ENCODE data around the gene RHEB.
A peak's percentile ranks its signal among the peaks of the same experiment; 100 is the strongest.
"Not testable (repeated sequence)": the region's sequence is repeated elsewhere in the genome, so short reads cannot be mapped to it uniquely, and the experiment has no call there.

The RHEB gene, protein sequence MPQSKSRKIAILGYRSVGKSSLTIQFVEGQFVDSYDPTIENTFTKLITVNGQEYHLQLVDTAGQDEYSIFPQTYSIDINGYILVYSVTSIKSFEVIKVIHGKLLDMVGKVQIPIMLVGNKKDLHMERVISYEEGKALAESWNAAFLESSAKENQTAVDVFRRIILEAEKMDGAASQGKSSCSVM

DNA sequence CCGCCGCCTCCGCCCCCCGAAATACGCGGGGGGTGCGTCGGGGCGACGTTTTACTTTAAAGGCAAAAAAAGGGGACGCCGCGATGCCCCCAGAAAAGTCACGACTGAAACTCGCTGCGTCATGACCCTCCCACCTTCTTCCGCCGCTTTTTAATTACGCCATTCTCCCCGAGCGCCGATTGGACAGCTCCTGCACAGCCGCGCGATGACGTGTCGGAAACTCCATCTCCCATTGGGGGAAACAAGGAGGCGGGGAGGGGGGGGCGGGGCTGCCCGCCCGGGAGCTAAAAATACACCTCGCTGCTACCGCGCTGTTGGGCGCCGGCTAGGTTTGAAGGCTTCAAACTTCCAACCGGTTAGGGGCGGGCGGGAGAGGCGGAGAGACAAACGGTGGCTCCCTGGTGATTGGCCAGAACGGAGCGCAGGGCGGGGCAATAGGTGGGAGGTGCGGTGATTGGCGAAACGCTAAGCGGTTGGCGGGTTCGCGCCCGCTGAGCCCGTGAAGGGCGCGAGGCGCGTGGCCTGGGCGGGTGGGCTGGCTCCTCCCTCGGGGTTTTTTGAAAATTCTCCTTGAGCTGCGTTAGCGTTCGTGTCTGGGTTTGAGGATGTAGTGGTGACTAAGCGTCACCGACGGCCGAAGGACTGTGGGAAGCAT is at the start of gene RHEB:
RHEB (minus strand) TSS at position 131 of the 654 bp plus-strand sequence. CDS start 384 bp downstream, outside the sequence.
- peak; percentile 96 to 98 for DNase-seq (ENCODE audit: low read depth in 2 of 2)

DNA sequence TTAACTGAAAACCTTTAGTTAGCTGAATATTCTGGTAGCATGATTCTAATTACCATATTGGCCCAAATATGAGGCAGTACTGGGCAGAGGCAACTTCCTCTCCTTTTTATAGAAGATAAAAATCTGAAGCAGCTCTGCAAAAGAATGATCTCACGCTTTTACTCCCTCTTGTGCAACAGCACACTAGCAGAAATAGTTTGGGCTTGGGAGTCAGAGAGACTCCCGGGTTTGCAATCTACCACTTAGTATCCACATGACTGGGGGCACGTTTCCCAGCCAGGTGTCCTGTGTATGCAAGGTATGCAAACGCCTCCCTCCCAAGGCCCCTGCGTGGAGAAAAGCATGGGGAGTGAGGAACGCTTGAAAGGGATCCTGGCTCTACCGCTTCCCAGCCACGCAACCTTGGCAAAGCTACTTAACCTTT is 47.2 kb upstream of the RHEB start:
- DNase-seq (ENCODE audit: low read depth in 2 of 2): no peak

DNA sequence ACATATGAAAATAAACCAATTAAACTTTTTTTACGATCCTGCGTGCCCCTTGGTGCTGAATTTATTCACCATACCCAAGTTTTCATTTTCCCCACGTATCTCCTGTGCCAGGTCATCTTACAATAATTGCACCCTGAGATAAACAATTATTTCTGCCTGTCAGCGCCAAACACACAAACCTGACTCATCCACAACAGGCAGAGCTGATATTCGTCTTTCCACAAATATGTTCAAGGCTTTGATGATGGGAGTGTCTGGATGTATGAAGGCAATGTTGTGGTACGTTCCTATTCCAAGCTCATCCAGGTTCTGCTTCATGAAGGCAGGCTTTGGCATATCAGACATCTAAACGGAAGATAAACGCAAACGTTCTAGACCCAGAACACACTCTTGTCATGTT is 45.8 kb upstream of the RHEB start:
- no peak for DNase-seq (ENCODE audit: low read depth in 2 of 2)

DNA sequence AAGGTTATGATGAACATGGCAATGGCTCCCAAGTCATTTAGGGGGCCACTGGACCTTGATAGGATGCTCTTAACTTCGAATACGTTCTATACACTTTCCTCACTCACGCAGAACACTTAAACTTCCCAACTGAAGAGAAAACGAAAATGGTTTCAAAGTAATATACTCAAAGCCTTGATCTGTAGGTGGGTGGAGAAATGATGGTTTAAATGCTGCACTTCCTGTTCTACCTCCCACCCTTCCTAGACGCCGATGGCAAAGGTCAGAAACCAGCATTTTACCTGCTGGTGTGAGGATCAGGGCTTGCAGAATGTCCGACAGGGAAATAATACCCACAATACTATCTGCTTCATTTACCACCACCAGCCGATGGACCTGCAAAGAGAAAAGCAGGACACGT is 40.5 kb upstream of the RHEB start:
- no peak for DNase-seq (ENCODE audit: low read depth in 2 of 2)

DNA sequence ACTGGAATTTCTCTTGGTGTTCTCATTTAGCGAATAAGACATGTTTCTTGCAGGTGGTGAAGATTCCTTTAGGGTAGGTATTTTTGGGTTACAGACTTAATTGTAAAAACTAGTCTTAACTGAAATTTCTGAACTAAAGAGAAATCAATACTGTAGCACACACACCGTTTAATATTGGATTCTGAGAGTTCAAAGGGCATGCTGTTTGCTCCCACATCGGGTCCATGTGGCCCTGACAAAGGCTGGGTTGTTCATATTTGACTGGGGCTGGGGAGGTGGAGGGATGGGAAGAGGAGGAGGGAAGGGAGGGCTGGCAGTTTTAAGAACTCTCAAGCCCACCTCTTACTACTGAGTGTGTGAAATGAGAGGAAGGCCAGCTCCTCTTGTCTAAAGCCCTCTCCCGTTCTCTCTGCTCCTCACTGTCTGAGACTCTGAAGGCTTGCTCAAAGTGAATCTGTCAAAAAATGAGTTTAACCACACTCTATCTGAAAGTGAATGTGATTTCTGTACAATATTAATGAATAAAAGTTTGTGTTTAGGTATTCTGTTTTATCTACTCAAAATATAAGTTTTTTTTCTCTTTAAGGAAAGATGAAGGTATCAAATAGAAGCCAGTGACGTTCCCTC is 40.0 kb upstream of the RHEB start:
- DNase-seq (ENCODE audit: low read depth in 2 of 2): no peak

DNA sequence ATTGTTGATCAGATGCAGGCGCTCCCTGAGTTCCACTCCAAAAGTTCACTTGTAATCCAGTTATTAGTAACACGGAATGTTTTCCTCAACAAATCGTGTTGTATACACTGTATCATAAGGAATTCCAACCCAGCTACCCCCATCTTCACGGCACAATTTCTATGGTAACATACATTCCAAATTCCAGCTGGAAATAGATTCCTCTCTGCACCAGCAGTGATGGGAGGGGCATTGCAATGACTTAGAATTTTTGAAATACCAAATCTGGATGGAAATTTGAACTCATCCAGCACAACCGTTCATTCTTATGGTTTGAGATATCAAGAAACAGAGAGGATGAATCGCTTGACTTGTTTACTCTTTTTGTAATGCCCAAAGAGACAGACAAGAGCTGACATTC is 38.9 kb upstream of the RHEB start:
- no peak for DNase-seq (ENCODE audit: low read depth in 2 of 2)

DNA sequence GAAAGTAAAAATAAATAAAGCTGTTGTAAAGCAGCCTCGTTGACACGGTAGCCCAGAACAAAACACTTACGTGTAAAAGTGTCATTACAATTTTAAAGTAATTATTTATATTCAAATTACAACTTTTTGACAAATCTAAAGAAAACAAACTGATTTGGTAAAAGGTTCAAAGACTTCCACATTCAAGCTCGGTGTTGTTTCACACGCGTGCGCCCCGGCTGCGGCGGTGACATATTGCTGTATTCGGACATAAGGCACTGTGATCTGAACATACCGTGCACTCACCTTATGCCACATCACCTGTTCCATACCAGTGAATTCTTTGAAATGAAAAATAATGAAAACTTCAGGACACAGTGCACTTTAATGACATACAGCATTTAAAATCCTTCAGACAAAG is 36.9 kb upstream of the RHEB start:
- no peak for DNase-seq (ENCODE audit: low read depth in 2 of 2)

DNA sequence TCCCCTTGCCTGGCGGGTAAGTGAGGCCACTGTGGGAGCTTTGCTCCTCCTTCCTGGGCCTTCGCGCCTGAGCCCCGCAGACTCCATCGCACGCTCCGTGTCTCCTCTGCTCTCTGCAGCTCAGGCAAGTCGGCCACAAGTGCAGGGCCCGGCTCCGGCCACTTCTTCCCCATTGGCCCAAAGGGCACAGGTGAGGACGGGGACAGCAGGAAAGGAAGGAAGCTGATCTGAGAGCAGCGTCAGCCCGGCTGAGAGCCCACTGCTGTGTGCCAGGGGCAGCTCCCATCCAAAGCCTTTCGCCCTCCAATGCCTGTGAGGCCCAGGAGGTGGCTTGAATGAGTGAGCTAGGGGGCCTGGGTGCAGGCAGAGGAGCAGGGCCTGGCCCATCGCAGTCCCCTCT is 33.7 kb upstream of the RHEB start:
- DNase-seq (ENCODE audit: low read depth in 2 of 2): no peak

DNA sequence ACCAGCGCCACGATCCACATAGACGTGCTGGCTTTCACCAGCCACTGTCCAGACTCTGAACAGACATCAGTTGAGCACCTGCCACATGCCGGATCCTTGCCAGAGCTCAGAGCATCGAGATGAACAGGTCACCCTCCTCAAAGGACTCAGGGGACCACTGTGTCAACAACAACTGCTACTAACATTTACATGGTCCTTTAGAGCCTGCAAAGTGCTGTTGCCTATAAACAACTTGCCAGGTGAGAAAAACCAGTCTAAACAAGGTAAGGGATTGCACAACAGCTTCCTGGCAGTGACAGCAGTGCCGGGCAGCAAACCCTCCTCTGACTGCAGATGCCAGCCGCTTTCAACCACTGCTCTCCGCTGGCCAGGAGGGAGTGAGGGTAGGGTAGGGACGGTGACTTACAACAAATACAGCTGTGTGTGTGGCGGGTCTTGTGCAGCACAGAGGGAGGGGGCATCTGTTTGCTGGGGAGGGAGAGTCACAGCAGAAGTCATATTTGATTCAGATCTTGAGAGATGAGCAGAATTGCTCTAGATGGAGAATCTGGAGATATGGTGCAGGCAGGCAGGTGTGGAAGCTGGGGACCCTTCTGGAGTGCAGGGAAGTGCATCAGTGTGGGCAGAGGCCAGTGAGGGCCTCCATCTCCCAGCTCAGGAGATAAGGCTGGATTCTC is 32.8 kb upstream of the RHEB start:
- no peak for DNase-seq (ENCODE audit: low read depth in 2 of 2)

DNA sequence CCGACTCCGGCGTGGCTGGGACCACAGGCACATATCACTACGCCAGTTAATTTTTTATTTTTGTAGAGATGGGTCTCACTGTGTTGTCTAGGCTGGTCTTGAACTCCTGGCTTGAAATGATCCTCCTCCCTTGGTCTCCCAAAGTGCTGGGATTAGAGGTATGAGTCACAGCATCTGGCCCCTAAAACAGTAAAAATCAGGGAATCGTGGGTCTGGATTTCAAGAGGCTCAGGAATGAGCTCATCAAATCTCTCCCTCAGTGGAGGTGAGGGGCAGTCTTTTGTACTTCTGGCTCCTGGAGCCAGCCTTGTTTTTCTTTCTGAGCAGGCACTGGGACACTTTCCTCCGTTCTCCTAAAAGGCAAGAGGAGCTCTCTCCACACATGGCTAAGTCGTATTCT is 32.1 kb upstream of the RHEB start:
- no peak for DNase-seq (ENCODE audit: low read depth in 2 of 2)

DNA sequence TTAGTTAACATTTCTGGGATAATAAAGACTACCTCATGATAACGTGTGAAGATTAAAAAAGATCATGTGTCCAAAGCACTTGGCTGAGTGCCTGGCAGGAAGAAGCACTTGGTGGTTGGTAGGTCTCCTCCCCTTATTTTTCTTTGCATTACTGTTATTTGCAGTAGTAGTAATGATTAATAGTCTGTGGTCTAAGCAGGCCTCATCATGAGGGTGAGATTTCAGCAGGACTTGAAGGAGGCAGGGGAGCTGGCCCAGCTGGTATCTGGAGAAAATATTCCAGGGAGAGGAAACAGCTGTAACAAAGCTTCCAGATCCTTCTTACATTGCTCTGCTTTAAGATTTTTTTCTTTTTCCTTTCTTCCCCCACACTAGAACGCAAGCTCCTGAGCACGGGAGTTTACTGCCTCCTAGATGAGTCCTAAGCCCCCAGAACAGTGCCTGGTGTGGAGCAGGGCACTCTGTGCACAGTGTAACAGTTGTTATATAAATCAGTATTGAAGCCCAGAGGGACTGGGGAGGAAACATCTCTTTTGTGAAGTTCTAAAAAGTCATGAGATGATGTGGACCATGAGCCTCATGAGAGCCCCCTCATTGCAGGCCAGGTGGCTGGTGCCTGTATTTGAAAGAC is 31.1 kb upstream of the RHEB start:
- DNase-seq (ENCODE audit: low read depth in 2 of 2): no peak

DNA sequence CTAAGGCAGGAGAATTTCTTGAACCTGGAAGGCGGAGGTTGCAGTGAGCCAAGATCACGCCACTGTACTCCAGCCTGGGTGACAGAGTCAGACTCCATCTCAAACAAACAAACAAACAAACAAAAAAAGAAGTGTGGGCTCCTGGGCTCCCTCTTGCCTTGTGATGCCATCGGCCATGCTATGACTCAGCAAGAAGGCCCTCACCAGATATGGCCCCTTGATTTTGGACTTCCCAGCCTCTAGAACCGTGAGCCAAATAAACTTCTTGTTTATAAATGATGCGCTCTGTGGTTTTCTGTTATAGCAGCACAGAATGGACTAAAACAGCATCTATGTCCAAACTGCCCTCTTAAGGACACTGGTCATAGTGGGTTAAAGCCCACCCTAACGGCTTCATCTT is 29.9 kb upstream of the RHEB start:
- no peak for DNase-seq (ENCODE audit: low read depth in 2 of 2)

DNA sequence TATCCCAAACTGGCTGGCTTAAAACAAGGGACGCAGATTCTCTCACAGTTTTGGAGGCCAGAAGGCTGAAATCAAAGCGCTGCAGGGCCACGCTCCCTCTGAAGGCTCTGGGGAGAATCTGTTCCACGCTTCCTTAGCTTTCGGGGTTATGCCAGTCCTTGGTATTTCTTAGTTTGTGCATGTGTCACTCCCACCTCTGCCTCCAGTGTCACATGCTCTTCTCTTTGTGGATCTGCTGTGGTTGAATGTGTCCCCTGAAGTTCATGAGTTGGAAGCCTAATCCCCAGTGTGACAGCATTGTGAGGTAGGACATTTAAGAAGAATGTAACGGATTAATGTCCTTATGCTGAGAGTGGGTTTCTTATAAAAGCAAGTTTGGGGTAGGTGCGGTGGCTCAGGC is 29.4 kb upstream of the RHEB start:
- no peak for DNase-seq (ENCODE audit: low read depth in 2 of 2)

DNA sequence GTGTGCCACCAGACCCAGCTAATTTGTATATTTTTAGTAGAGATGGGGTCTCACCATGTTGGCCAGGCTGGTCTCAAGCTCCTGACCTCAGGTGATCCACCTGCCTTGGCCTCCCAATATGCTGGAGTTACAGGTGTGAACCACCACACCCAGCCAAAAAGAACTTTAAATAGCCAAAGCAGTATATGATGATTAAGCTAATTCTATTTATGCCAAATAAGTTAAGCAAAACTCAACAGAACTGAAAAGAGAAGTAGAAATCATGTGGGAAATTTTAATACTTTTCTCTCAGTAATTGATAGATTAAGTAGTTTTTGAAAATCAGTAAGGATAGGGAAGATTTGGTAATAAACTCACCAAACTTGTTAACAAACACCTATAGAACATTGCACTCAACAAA is 24.5 kb upstream of the RHEB start:
- no peak for DNase-seq (ENCODE audit: low read depth in 2 of 2)

DNA sequence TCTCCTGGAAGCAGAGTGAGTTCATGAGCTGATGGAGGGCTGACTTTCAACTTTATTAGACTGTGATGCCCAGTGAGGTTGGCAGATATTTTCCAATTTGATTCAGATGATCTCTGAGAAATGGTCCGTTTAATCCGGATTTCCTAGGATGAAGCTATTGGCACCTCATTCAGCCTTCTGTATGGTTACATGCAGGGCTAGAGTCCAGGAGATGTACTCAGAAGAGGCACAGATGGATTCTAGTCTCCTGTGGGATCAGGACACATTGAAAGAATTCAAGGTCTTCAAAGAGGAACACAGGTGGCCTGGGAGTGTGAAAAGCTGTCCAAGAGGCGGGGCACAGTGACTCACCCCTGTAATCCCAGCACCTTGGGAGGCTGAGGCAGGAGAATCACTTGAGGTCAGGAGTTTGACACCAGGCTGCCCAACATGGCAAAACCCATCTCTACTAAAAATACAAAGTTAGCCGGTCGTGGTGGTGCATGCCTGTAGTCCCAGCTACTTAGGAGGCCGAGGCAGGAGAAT is 23.0 kb upstream of the RHEB start:
- no peak for DNase-seq (ENCODE audit: low read depth in 2 of 2)

DNA sequence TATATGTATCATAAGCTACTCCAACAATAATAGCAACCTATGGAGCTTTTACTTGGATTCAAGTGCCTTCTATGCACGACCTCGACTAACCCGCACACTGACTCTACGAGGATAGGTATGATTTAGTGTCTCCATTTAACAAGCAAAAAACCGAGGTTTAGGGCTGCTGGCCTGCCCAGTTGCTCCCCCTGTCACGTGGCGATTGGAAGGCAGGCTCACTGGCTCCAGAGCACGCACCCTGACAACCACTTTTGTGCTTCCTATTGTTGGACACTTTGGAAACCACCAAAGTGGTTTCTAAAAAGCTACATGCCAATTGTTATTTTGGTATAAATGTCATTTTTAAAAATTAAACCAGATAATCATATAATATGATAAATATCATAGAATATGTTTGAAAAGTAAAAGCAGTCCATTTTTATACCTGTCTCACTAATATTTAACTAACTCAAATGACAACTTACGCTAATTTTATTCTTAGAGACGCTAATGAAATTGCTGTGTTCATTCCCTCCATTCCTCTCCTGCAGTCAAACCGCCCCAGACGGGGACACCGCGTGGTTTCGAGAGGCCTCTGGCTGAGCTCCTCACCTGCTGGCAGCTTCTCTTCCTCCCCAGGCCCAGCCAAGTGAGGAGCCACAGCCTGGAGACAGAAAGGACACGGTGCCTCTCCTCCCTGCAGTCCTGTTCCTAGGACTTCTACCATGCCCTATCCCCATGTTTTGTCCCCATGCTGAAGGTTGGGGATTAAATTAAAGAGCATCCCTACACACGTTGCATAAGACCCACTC is 22.2 kb upstream of the RHEB start:
- DNase-seq (ENCODE audit: low read depth in 2 of 2): no peak

DNA sequence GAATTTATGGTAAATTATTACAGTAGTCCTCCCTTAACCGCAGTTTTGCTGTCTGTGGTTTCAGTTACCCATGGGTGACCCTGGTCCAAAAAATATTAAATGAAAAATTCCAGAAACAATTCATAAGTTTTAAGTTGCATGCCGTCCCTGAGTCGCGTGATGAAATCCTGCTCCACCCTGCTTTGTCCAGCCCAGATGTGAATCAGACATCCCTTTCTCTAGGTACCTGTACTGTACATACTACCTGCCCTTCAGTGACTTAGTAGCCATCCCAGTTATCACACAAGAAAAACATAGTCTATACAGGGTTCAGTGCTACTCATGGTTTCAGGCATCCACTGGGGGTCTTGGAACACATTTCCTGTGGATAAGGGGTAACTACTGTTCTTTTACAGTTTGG is 20.5 kb upstream of the RHEB start:
- no peak for DNase-seq (ENCODE audit: low read depth in 2 of 2)

DNA sequence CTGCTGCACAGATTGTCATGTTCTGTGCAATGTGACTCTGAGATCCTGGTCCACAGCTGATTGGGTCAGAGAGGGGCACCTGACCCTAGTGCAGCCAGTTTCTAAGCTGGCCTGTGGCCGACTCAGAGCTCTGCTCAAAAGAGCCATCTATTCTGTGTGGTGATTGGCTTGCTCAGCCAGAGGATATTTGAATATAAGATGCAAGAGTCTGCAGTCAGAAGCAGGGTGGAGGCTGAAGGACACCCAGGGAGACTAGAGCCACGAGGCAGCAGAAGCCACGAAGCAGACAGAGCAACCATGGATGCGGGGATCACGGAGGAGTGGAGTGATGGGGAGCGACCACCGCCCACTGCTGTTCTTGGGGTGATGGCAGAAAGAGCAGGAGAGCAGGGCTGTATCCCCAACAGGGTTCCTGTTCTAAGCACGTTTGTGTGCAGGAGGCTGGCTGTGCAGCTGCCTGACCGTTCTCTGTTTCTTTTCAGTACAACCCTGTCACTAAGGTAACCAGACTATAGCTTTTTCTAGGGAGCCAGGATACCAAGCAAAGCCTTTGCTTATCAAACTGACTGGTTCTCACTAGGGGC is 19.5 kb upstream of the RHEB start:
- no peak for DNase-seq (ENCODE audit: low read depth in 2 of 2)

DNA sequence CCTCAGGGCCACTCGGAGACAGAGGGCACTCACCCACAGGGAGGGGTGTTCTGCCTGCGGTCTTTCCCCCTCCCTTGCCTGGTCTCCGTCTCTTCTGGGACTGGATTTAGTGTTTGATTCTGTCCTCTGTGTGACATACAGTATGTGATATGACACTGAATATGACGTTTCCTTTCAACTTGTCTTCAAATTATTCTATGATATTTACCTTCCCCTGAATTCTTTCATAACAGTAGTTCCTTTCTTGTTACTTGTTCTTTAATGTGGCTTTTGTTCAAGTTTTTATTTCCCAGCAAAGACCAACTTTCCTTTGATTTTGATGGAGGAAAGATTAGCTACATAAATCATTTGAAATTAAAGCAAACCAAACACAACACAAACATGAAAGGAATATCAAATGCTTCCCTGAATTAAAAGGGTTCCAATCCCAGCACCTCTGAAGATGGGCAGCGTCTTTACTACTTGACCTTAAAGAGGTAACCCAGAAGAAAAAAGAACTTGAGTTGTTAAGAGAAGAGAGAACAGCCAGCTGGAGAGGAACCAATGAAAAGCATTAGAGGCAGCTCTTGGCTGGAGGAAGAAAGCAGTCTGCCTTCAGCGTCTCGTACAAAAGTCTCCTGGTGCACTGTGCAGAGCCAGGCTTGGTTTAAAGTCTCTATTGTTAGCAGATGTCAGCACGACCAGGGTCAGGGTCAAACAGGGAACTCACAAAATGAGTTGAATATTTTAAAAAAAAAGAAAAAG is 18.3 kb upstream of the RHEB start:
- DNase-seq (ENCODE audit: low read depth in 2 of 2): no peak

DNA sequence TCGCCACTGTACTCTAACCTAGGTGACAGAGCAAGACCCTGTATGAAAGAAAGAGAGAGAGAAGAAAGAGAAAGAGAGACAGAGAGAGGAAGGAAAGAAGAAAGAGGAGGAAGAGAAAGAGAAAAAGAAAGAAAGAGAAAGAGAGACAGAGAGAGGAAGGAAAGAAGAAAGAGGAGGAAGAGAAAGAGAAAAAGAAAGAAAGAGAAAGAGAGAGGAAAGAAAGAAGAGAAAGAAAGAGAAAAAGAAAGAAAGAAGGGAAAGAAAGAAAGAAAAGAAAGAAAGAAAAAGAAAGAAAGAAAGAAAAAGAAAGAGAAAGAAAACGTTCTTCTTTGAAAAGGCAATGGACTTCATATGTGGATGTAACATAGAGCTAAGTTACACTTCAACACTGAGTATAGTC is 16.5 kb upstream of the RHEB start:
- DNase-seq (ENCODE audit: low read depth in 2 of 2): not testable (repeated sequence)
